GM12892 (cell line): Measurements from ENCODE around the gene NKAIN1.
"Not testable (repeated sequence)": the region's sequence is repeated elsewhere in the genome, so short reads cannot be mapped to it uniquely, and the experiment has no call there.

Experiments
- DNase-seq: peaks from one replicate; pipeline ENCODE4 v3.0.0; 2011; ENCODE audit not compliant: insufficient read length
- FAIRE-seq: peaks from 2 replicates; lab custom pipeline; 2011; peaks lifted over from hg19 to GRCh38; lab: Jason Lieb, UNC
- POLR2A ChIP-seq: IDR thresholded peaks from 2 replicates; pipeline ENCODE4 v1.6.1; 2011; ENCODE audit warnings: low read depth, low read length, control low read depth
- POLR2AphosphoS5 ChIP-seq: IDR thresholded peaks from 2 replicates; pipeline ENCODE4 v1.6.1; 2011; ENCODE audit warnings: low read depth, low read length, control low read depth
- TAF1 ChIP-seq: IDR thresholded peaks from 2 replicates; pipeline ENCODE4 v1.6.1; 2011; ENCODE audit warnings: low read depth, mild to moderate bottlenecking, control low read depth, low read length, borderline replicate concordance

NKAIN1 gene

DNA sequence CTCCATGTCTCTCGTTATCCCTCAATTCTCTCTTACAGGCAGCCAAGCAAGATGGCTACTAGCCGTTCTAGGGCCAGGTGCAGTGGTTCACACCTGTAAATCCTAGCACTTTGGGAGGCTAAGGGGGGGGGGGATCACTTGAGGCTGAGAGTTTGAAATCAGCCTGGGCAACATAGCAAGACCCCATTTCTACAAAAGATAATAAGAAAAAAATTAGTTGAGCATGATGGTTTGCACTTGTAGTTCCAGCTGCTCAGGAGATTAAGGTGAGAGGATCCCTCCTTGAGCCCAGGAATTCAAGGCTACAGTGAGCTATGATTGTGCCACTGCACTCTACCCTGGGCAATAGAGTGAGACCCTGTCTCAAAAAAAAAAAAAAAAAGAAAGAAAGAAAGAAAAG lies 80.4 kb downstream of the NKAIN1 start:
- TF ChIP-seq TAF1 (no peak), POLR2AphosphoS5 (no peak), POLR2A (no peak)
- no peak for DNase-seq
- no peak for FAIRE-seq

GRCh38 chr1:31155216-31155806 lies 84.4 kb downstream of the NKAIN1 start:
- DNase-seq (peak; percentile 67), FAIRE-seq (peak; percentile 21)
- TF ChIP-seq POLR2AphosphoS5, result no peak
- TF ChIP-seq POLR2A, result no peak; the same call in 1 of the 2 replicates
- no peak for TF ChIP-seq TAF1

DNA sequence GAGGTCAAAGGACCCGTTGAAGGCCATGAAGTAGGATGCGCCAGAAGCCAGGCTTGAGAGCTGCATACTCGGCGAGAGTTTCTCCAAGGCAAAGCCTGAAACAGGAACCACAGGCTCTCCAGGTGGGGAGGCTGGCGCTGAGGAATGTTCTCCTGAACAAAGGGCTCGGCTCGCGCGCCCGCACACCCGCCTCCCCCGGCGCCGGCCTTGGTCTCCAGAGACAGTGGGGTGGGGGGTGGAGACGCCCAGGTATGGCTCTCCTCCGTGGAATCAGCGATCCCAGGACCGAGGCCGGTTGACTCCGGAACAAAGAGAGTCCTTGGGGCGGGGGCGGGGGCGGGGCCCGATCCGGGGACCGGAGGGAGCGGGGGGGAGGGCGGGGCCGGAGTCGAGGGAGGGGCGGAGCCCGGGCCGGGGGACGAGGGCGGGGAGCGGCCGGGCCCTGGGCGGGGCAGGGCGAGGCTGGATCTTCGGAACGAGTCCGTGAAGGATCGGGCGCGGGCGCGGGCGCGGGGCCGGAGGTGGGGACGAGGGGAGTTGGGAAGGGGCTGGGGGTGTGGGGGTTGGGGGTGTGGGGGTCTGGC lies 85.0 kb downstream of the NKAIN1 start:
- FAIRE-seq (peak; percentile 36), DNase-seq (peak; percentile 82)
- TF ChIP-seq TAF1, result no peak
- TF ChIP-seq POLR2A, result no peak
- no peak for TF ChIP-seq POLR2AphosphoS5

DNA sequence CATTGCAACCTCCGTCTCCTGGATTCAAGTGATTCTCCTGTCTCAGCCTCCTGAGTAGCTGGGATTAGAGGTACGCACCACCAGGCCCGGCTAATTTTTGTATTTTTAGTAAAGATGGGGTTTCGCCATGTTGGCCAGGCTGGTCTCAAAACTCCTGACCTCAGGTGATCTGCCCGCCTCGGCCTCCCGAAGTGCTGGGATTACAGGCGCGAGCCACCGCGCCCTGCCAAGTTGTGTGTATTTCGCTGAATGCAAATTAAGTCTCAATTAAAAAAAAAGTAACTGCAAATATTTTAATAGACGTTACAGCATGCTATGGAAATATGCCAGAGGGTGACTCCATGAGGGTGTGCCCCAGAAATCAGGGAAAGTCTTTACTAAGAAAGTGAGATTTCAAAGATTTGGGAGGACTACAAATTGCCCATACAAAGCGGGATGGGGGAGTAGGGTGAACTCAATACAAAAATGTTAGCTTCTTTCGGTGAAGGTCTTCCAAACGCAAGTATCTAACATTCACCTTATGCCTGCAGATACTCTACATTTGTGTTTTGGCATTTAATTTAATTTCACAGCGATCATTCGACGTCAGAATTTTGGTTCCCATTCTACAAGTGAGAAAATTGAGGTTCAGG lies 85.6 kb downstream of the NKAIN1 start:
- TF ChIP-seq POLR2A, result no peak
- TF ChIP-seq TAF1, result no peak
- TF ChIP-seq POLR2AphosphoS5, result no peak
- FAIRE-seq (peak; percentile 74), DNase-seq (no peak)

- no peak for TF ChIP-seq TAF1
- TF ChIP-seq POLR2A, result no peak
- no peak for TF ChIP-seq POLR2AphosphoS5
- DNase-seq (no peak), FAIRE-seq (no peak)
Observed at GRCh38 chr1:31153423-31153822, 86.3 kb downstream of the NKAIN1 start.

GRCh38 chr1:31152181-31152795 lies 87.4 kb downstream of the NKAIN1 start:
- DNase-seq (no peak), FAIRE-seq (no peak)
- TF ChIP-seq POLR2AphosphoS5 (no peak), TAF1 (no peak), POLR2A (no peak)

GRCh38 chr1:31151402-31151801 lies 88.3 kb downstream of the NKAIN1 start:
- TF ChIP-seq TAF1 (no peak), POLR2A (no peak)
- no peak for FAIRE-seq
- no peak for DNase-seq

- FAIRE-seq, result no peak
- DNase-seq, result no peak
- TF ChIP-seq POLR2A (no peak), TAF1 (no peak), POLR2AphosphoS5 (no peak)
Observed at GRCh38 chr1:31148409-31148808, 91.3 kb downstream of the NKAIN1 start.

- DNase-seq (no peak), FAIRE-seq (no peak)
- TF ChIP-seq TAF1, result no peak
- no peak for TF ChIP-seq POLR2A
- TF ChIP-seq POLR2AphosphoS5, result no peak
Observed at GRCh38 chr1:31145648-31146047, 94.0 kb downstream of the NKAIN1 start.

GRCh38 chr1:31144442-31144841 lies 95.2 kb downstream of the NKAIN1 start:
- FAIRE-seq (no peak), DNase-seq (no peak)
- TF ChIP-seq TAF1 (no peak), POLR2AphosphoS5 (no peak), POLR2A (no peak)

- TF ChIP-seq POLR2A (no peak), TAF1 (no peak), POLR2AphosphoS5 (no peak)
- DNase-seq (no peak), FAIRE-seq (no peak)
Observed at GRCh38 chr1:31143455-31143854, 96.2 kb downstream of the NKAIN1 start.

DNA sequence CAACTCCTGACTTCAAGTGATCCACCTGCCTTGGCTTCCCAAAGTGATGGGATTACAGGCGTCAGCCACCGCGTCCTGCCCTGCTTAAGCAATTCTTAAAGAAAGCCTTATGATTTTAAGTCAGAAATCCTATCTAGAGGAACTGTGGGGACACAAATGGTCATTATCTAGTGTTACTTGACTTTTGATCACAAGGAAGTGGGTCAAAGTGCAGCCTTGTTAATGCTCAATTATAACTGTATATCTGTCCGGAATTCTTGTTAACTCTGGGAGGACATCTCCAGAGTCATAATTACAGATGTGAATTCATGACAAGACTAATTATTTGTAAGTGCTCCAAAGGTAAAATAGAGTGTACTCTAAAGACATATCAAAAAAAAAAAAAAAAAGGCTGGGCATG lies 97.3 kb downstream of the NKAIN1 start:
- FAIRE-seq, result no peak
- no peak for DNase-seq
- no peak for TF ChIP-seq POLR2A
- no peak for TF ChIP-seq POLR2AphosphoS5
- no peak for TF ChIP-seq TAF1

- no peak for DNase-seq
- FAIRE-seq, result no peak
- no peak for TF ChIP-seq POLR2A
- no peak for TF ChIP-seq TAF1
- no peak for TF ChIP-seq POLR2AphosphoS5
Observed at GRCh38 chr1:31140299-31140698, 99.4 kb downstream of the NKAIN1 start.

GRCh38 chr1:31138797-31139521 lies 100.7 kb downstream of the NKAIN1 start:
- DNase-seq, FAIRE-seq: not testable (repeated sequence)

- FAIRE-seq, result not testable (repeated sequence)
Observed at GRCh38 chr1:31137873-31138272, 101.8 kb downstream of the NKAIN1 start.

More at GRCh38 chr1:31137873-31138272, 101.8 kb downstream of the NKAIN1 start:
- not testable (repeated sequence) for DNase-seq
